ENCODE measurements around the gene LRRIQ4. TPM values are rescaled to one million over a fixed set of nuclear protein-coding genes. Genes with fewer than 3 reads are reported as not detected.

Gene LRRIQ4
- total RNA-seq: under 1 TPM in 5 of 8 experiments, not detected in 3; 0.08 to 0.50 (median 0.38) TPM

DNA sequence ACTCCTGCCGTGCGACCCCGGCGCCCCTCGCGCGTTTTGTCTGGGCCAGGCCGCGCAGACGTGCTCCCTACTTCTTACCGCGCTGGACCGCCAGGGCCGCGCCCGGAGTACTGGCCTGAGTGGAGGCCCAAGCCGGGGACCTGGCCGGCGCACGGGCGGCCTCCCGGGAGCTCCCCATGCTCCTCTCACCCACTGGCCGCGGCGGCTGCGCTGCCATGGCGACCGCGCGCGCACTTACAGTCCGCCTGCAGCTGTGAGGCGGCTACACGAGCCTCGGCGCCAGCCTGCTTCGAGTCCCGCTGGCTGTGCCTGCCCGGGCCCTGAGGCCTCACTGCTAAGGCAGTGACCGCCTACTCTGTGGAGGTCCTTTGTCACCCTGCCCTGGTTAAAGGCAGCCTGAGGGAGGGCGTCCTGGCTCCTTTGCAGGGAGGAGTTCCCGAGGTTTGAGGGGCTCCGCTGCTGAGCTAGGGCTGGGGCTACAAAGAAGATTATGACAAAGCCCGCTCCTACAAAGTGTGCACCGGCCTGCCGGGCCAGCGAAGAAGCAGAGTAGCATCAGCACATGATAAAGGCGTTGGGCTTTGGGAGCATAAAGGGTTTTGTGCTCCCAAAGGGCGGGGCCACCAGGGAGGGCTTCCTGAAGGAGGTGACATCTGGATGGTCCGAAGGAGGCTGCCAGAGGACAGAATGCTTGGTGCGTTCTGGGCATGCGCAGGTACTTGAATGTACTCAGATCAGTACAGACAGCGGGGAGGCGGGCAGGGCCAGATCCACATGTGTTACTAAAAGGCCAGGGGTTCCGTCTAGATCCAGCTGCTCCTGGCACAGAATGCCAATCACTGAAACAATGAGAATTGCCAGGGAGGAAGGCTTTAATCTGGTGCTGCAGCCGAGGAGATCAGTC lies at the start of gene LRRIQ4, which contains the start of gene LRRC34:
LRRIQ4 (plus strand) TSS at position 539 of the 904 bp plus-strand sequence. CDS start 9,052 bp downstream, outside the sequence.
LRRC34 (minus strand) TSS at position 573 of the 904 bp plus-strand sequence; CDS start at position 217, 356 bp downstream.
- H3K27ac ChIP-seq: no peak within 1 kb of the TSS
- WGBS, 10 experiments: 3 to 85% (median 40%) methylated on average over 1 to 15 of the region's 56 CpGs; no CpG with 5 or more reads in 3 of the 10 experiments
- peak; percentile 83 to 98 (median 95) for ATAC-seq (replicated peaks in 6 of 8)
- H3K4me1 ChIP-seq (replicated peaks in 1 of 2): no peaks in the 10 kb centered on the region
- in situ Hi-C loops (cut with MboI; ENCODE audit: low pct_unique_long_range_greater_than_20kb in 2 of 9, low sequenced_read_pairs in 9 of 9, unreplicated experiment in 9 of 9): no loop called here
- H3K4me3 ChIP-seq: peak within 1 kb of the TSS in 3 of 5 donors; percentile 27 to 36 (median 33)

DNA sequence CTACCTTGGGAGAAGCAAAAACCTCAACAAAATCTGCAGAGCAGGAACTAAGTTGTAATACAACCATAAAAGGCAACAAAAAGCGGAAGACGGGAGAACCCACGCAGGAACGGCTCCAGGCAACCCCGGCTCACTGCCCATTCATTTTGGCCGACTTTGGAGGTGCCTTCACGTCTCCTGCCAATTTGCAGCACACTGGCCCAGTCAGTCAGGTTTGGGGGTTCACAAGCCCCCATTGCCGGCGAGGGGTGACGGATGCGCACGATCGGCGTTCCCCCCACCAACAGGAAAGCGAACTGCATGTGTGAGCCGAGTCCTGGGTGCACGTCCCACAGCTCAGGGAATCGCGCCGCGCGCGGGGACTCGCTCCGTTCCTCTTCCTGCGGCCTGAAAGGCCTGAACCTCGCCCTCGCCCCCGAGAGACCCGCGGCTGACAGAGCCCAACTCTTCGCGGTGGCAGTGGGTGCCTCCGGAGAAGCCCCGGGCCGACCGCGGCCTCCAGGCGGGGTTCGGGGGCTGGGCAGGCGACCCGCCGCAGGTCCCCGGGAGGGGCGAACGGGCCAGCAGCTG lies 48.3 kb upstream of the LRRIQ4 start:
- 0 to 60% (median 30%) methylated on average over 1 to 9 of the region's 46 CpGs; no CpG with 5 or more reads in 2 of the 10 experiments for WGBS, 10 experiments
- peak; percentile 7 to 60 (median 52) for ATAC-seq (replicated peaks in 6 of 8)
- Histone ChIP-seq H3K4me3 (peak overlapping the region; percentile 28 to 51 (median 45)), H3K27ac (peak overlapping the region; percentile 74 to 83), H3K4me1 (replicated peaks in 1 of 2) (peaks cover 0 to 3% of the 10 kb centered on the region in 2 donors)
- in situ Hi-C loops (cut with MboI; ENCODE audit: low pct_unique_long_range_greater_than_20kb in 2 of 9, low sequenced_read_pairs in 9 of 9, unreplicated experiment in 9 of 9): loop anchor here in 1 of 9 experiments (25.0 kb wide), 1 partner anchor 627 kb away; no protein-coding TSS in a partner anchor

- 10 to 92% (median 58%) methylated on average over 2 to 26 of the region's 42 CpGs; no CpG with 5 or more reads in 2 of the 10 experiments for WGBS, 10 experiments
- Histone ChIP-seq H3K4me3 (peak within 1 kb of the TSS; percentile 28 to 51 (median 45)), H3K27ac (peak within 1 kb of the TSS; percentile 74 to 83), H3K4me1 (replicated peaks in 1 of 2) (peaks cover 0 to 3% of the 10 kb centered on the region in 2 donors)
- in situ Hi-C loops (cut with MboI; ENCODE audit: low pct_unique_long_range_greater_than_20kb in 2 of 9, low sequenced_read_pairs in 9 of 9, unreplicated experiment in 9 of 9): loop anchor here in 1 of 9 experiments (25.0 kb wide), 1 partner anchor 628 kb away; no protein-coding TSS in a partner anchor
- peak; percentile 49 to 99 (median 98) for ATAC-seq (replicated peaks in 6 of 8)
Measured at GRCh38 chr3:169764882-169765612, 47.6 kb upstream of the LRRIQ4 start, which contains the start of gene TERC. TERC (minus strand) TSS chr3:169765060.

DNA sequence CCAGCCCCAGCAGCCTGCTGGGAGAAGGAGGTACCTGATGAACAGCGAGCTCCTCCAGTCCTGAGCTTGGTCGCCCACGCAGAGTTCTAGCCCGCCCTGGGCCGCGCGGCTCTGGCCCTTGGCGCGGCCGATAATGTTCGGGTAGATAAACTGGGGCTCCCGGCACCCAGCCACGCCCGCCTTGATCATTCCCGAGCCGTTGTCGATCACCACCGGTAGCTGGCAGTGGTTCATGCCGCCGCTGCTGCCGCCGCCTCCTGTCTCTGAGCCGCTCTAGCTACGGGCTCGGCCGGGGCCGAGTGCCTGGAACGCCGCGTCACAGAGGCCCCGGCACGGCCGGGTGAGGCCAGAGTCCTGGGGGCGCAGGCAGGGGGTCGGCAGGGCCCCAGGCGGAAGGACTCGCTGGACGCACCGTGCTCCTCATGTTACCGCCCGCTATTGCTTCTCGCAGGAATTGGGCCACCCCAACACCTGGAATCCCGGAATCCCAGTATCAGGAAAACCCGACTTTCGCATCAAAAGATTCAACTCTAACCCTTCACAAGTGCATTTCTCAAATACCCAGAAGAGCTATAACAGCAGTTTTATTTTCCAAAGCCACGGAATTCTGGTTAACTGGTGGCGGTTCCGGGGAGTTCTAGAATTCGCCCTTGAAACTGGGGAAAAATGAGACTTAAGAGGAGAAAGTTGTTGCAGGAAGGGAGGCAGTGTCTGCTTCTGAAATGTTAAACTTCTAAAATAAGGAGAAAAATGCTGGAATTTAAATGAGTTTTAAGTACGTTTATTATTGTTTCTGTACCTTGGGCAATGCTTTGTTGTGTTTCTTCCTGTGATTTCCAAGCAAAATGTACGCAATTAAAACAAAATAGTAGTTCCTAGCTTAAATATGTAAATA lies 43.1 kb upstream of the LRRIQ4 start, which contains the start of gene ACTRT3:
ACTRT3 (minus strand) TSS at position 275 of the 895 bp plus-strand sequence; CDS start at position 234, 41 bp downstream.
- in situ Hi-C loops (cut with MboI; ENCODE audit: low pct_unique_long_range_greater_than_20kb in 2 of 9, low sequenced_read_pairs in 9 of 9, unreplicated experiment in 9 of 9): loop anchor here in 1 of 9 experiments (25.0 kb wide), 1 partner anchor 632 kb away; no protein-coding TSS in a partner anchor
- 0 to 75% (median 60%) methylated on average over 2 to 22 of the region's 51 CpGs for WGBS, 10 experiments
- peak within 1 kb of the TSS in 2 of 5 donors; percentile 4 to 14 for H3K4me3 ChIP-seq
- peaks cover 0 to 9% of the 10 kb centered on the region in 2 donors for H3K4me1 ChIP-seq (replicated peaks in 1 of 2)
- no peak within 1 kb of the TSS for H3K27ac ChIP-seq
- peak in 3 of 8 experiments; percentile 8 to 35 (median 16) for ATAC-seq (replicated peaks in 6 of 8)

DNA sequence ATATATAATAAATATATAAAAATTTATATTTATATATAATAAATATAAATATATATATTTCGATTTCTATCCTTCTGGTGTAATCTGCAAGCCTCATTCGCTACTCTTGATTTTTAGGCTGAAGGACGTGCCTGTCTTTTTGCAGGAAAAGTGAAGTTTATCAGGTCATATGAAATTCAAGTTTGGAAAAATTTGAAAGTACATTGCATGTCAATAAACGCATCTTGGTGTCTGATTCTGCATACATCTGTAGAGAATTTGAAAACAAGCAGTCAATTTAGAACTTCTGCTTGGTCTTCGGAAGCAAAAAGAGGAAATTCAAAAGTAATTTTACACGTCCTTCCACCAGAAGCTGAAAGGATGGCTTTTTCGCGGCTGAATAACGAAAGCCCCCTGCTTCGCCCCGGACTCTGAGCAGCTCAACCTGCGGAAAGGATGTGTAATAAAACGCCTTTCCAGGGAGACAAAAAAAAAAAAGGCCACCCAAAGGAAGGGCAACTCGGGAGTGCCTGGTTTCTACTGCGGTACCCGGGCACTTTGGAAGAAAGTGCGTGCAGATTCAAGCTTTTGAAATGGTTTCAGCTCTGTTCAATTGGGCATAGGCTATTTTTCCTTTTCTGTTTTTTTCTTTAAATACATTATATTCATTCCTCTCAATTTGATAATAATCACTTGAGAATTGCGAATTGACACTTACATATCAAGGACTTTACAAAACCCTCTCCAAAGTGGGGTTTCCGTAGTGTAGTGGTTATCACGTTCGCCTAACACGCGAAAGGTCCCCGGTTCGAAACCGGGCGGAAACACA lies 41.0 kb upstream of the LRRIQ4 start:
- H3K4me3 ChIP-seq: peak overlapping the region; percentile 61 to 100 (median 97)
- 0 to 4% (median 0%) methylated on average over 4 to 27 of the region's 27 CpGs for WGBS, 10 experiments
- peaks cover 0 to 21% of the 10 kb centered on the region in 2 donors for H3K4me1 ChIP-seq (replicated peaks in 1 of 2)
- peak overlapping the region; percentile 92 to 98 for H3K27ac ChIP-seq
- in situ Hi-C loops (cut with MboI; ENCODE audit: low pct_unique_long_range_greater_than_20kb in 2 of 9, low sequenced_read_pairs in 9 of 9, unreplicated experiment in 9 of 9): loop anchor here in 1 of 9 experiments (25.0 kb wide), 1 partner anchor 634 kb away; no protein-coding TSS in a partner anchor
- peak; percentile 3 to 33 (median 16) for ATAC-seq (replicated peaks in 6 of 8)

GRCh38 chr3:169772305-169772896 lies 40.3 kb upstream of the LRRIQ4 start:
- in situ Hi-C loops (cut with MboI; ENCODE audit: low pct_unique_long_range_greater_than_20kb in 2 of 9, low sequenced_read_pairs in 9 of 9, unreplicated experiment in 9 of 9): loop anchor here in 1 of 9 experiments (25.0 kb wide), 1 partner anchor 635 kb away; no protein-coding TSS in a partner anchor
- peak; percentile 10 to 66 (median 52) for ATAC-seq (replicated peaks in 6 of 8)
- Histone ChIP-seq H3K4me3 (peak overlapping the region; percentile 61 to 100 (median 97)), H3K4me1 (replicated peaks in 1 of 2) (peaks cover 0 to 21% of the 10 kb centered on the region in 2 donors), H3K27ac (peak overlapping the region; percentile 92 to 98)
- 0 to 2% (median 0%) methylated on average over 7 to 15 of the region's 15 CpGs for WGBS, 10 experiments

DNA sequence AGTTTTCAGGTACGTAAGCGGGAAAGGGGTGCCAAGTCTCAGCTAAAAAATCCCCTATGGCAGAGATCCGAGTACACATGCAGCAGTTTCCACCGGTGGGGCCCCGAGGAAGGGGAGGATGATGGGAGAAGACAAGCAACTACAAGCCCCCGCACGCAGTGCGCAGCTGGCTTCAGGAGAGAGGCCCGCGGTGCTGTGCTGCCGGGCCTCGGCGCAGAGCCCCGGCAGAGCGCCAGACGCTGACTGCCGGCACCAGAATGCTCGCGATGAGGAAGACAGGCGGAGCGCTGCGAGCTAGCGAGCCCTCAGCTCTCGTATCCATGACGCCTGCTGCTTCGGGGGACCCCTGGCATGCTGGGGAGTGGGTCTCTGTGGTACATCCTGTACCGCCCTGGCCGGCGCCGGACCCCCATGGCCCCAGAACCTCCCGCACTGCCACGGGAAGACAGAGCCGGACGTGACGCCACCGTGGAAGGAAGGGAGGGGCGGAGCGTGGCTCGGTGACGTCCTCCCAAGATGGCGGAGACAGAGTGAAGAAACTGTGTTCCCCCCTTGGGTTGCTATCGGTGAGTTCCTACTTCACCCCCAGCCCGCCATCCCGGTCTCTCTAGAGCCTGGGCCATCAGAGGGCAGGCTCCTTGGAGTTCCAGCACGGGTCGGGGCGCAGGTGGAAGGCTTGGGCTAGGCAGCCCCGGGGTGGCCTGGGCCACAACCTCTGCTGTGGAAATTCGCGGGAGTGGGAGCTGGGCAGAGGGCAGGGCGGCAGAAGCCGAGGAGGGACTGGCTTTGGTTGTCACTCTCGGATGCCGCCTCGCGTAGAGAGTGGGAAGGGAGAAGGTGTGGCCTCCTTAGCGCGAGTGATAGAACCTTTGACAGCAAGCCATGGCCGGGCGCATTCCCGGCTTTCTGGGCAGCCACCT lies 39.5 kb upstream of the LRRIQ4 start, which contains the start of gene MYNN:
MYNN (plus strand) TSS at position 500 of the 920 bp plus-strand sequence. CDS start 900 bp downstream, outside the sequence.
- in situ Hi-C loops (cut with MboI; ENCODE audit: low pct_unique_long_range_greater_than_20kb in 2 of 9, low sequenced_read_pairs in 9 of 9, unreplicated experiment in 9 of 9): loop anchor here in 1 of 9 experiments (25.0 kb wide), 1 partner anchor 636 kb away; no protein-coding TSS in a partner anchor
- Histone ChIP-seq H3K4me3 (peak within 1 kb of the TSS; percentile 61 to 100 (median 97)), H3K27ac (peak within 1 kb of the TSS; percentile 92 to 98), H3K4me1 (replicated peaks in 1 of 2) (peaks cover 0 to 21% of the 10 kb centered on the region in 2 donors)
- peak; percentile 81 to 95 (median 92) for ATAC-seq (replicated peaks in 6 of 8)
- 0 to 20% (median 0%) methylated on average over 1 to 22 of the region's 61 CpGs; no CpG with 5 or more reads in 3 of the 10 experiments for WGBS, 10 experiments

DNA sequence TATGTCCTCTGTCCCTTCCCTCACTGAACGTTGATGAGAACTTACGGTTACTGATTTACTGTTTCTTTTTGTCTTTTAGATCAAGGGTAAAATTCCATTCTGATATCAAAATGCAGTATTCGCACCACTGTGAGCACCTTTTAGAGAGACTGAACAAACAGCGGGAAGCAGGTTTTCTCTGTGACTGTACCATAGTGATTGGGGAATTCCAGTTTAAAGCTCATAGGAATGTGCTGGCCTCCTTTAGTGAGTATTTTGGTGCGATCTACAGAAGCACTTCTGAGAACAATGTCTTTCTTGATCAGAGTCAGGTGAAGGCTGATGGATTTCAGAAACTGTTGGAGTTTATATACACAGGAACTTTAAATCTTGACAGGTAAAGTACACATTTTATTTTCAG lies 38.5 kb upstream of the LRRIQ4 start:
- ATAC-seq (replicated peaks in 6 of 8): no peak
- Histone ChIP-seq H3K4me3 (peak overlapping the region; percentile 61 to 100 (median 97)), H3K27ac (peak overlapping the region in 1 of 2 donors; percentile 92), H3K4me1 (replicated peaks in 1 of 2) (peaks cover 0 to 21% of the 10 kb centered on the region in 2 donors)
- WGBS, 10 experiments: 23 to 100% (median 30%) methylated on average over 1 to 5 of the region's 5 CpGs; no CpG with 5 or more reads in 1 of the 10 experiments
- in situ Hi-C loops (cut with MboI; ENCODE audit: low pct_unique_long_range_greater_than_20kb in 2 of 9, low sequenced_read_pairs in 9 of 9, unreplicated experiment in 9 of 9): loop anchor here in 1 of 9 experiments (25.0 kb wide), 1 partner anchor 637 kb away; no protein-coding TSS in a partner anchor

- in situ Hi-C loops (cut with MboI; ENCODE audit: low pct_unique_long_range_greater_than_20kb in 2 of 9, low sequenced_read_pairs in 9 of 9, unreplicated experiment in 9 of 9): loop anchor here in 1 of 9 experiments (25.0 kb wide), 1 partner anchor 184 kb away; the partner anchor contains the start of gene SEC62
- Histone ChIP-seq H3K4me1 (replicated peaks in 1 of 2) (peaks cover 0 to 21% of the 10 kb centered on the region in 2 donors), H3K4me3 (no peak overlapping the region), H3K27ac (no peak overlapping the region)
- ATAC-seq (replicated peaks in 6 of 8): no peak
- 50 to 100% (median 82%) methylated on average over 1 to 3 of the region's 4 CpGs; no CpG with 5 or more reads in 2 of the 10 experiments for whole genome bisulfite sequencing, 10 experiments
Measured at GRCh38 chr3:169777822-169778221, 34.8 kb upstream of the LRRIQ4 start.

Measured in motor neuron (in vitro differentiated cells).